ENCODE measurements around the gene OR2T3.
"Not testable (repeated sequence)": the region's sequence is repeated elsewhere in the genome, so short reads cannot be mapped to it uniquely, and the experiment has no call there.

DNA sequence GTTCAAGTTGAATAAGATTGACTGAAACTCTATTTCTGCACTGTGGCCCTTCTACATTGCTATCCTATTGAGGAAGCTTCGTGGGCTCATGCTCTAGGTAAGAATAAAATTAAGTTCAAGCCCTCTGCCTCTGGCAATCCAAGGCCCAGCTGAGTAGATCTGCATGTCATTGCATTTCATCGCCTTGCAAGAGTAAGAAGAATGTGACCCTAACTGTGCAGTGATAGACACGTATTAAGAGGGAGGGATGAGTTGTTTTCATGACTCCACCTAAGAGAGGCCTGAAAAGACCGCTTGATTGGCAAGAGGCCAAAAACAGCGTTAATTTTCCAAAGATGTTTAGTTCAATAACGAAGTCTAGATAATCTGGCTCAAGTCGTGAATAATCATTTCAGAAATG lies 14.0 kb upstream of the OR2T3 start:
- TF ChIP-seq, protein P1, sequence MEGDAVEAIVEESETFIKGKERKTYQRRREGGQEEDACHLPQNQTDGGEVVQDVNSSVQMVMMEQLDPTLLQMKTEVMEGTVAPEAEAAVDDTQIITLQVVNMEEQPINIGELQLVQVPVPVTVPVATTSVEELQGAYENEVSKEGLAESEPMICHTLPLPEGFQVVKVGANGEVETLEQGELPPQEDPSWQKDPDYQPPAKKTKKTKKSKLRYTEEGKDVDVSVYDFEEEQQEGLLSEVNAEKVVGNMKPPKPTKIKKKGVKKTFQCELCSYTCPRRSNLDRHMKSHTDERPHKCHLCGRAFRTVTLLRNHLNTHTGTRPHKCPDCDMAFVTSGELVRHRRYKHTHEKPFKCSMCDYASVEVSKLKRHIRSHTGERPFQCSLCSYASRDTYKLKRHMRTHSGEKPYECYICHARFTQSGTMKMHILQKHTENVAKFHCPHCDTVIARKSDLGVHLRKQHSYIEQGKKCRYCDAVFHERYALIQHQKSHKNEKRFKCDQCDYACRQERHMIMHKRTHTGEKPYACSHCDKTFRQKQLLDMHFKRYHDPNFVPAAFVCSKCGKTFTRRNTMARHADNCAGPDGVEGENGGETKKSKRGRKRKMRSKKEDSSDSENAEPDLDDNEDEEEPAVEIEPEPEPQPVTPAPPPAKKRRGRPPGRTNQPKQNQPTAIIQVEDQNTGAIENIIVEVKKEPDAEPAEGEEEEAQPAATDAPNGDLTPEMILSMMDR (IDR thresholded peaks at IDR 0.05) = not testable (repeated sequence)
- not testable (repeated sequence) for TF ChIP-seq EZH2phosphoT487 (IDR thresholded peaks at IDR 0.05; ENCODE audit: borderline replicate concordance, low read depth); FOSL2 (IDR thresholded peaks at IDR 0.05; ENCODE audit: borderline replicate concordance, low read depth); SIN3A (IDR thresholded peaks at IDR 0.05; ENCODE audit: borderline replicate concordance, low read depth, low read length); POLR2AphosphoS5 (IDR thresholded peaks at IDR 0.05; ENCODE audit: low read depth, low read length); RAD21 (IDR thresholded peaks at IDR 0.05; ENCODE audit: low read length); CHD2 (IDR thresholded peaks at IDR 0.05; ENCODE audit: low read length, partially characterized antibody); FOXM1 (IDR thresholded peaks at IDR 0.05; ENCODE audit: low read depth); SMC3 (IDR thresholded peaks at IDR 0.05; ENCODE audit: low read depth, low read length); RCOR1 (IDR thresholded peaks at IDR 0.05; ENCODE audit: low read length)
- TF ChIP-seq, protein P2, sequence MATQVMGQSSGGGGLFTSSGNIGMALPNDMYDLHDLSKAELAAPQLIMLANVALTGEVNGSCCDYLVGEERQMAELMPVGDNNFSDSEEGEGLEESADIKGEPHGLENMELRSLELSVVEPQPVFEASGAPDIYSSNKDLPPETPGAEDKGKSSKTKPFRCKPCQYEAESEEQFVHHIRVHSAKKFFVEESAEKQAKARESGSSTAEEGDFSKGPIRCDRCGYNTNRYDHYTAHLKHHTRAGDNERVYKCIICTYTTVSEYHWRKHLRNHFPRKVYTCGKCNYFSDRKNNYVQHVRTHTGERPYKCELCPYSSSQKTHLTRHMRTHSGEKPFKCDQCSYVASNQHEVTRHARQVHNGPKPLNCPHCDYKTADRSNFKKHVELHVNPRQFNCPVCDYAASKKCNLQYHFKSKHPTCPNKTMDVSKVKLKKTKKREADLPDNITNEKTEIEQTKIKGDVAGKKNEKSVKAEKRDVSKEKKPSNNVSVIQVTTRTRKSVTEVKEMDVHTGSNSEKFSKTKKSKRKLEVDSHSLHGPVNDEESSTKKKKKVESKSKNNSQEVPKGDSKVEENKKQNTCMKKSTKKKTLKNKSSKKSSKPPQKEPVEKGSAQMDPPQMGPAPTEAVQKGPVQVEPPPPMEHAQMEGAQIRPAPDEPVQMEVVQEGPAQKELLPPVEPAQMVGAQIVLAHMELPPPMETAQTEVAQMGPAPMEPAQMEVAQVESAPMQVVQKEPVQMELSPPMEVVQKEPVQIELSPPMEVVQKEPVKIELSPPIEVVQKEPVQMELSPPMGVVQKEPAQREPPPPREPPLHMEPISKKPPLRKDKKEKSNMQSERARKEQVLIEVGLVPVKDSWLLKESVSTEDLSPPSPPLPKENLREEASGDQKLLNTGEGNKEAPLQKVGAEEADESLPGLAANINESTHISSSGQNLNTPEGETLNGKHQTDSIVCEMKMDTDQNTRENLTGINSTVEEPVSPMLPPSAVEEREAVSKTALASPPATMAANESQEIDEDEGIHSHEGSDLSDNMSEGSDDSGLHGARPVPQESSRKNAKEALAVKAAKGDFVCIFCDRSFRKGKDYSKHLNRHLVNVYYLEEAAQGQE (IDR thresholded peaks at IDR 0.05; ENCODE audit: low read depth, low read length) = not testable (repeated sequence)
- TF ChIP-seq, protein P3, sequence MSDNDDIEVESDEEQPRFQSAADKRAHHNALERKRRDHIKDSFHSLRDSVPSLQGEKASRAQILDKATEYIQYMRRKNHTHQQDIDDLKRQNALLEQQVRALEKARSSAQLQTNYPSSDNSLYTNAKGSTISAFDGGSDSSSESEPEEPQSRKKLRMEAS (IDR thresholded peaks at IDR 0.05; ENCODE audit: low read depth) = not testable (repeated sequence)
- TF ChIP-seq, protein P4, sequence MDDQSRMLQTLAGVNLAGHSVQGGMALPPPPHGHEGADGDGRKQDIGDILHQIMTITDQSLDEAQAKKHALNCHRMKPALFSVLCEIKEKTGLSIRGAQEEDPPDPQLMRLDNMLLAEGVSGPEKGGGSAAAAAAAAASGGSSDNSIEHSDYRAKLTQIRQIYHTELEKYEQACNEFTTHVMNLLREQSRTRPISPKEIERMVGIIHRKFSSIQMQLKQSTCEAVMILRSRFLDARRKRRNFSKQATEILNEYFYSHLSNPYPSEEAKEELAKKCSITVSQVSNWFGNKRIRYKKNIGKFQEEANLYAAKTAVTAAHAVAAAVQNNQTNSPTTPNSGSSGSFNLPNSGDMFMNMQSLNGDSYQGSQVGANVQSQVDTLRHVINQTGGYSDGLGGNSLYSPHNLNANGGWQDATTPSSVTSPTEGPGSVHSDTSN (IDR thresholded peaks at IDR 0.05) = not testable (repeated sequence)
